Memory B cell (primary cell): Measurements from ENCODE around the gene PDP2.
A peak's percentile ranks its signal among the peaks of the same experiment; 100 is the strongest.
"Not testable (repeated sequence)": the region's sequence is repeated elsewhere in the genome, so short reads cannot be mapped to it uniquely, and the experiment has no call there.

ENCODE experiments used
- ATAC-seq: fragments of 150-1000 bp; cut with Tn5 transposase; 2 replicates; pipeline ENCODE4 v1.10.0; 2021; ENCODE audit warnings: low read depth, mild to moderate bottlenecking, moderate library complexity
- DNase-seq, 2 donors: peaks; one replicate each; pipeline ENCODE4 v3.0.0; 2022; ENCODE audit warnings: low spot score in 2 of 2
- H3K27ac Mint-ChIP-seq: one replicate; pipeline ENCODE4 v1.8.0; 2022; ENCODE audit warnings: mild to moderate bottlenecking, moderate library complexity, mixed read lengths
- H3K27me3 Mint-ChIP-seq: one replicate; pipeline ENCODE4 v1.8.0; 2022; ENCODE audit warnings: mixed read lengths
- H3K36me3 Mint-ChIP-seq: one replicate; pipeline ENCODE4 v1.8.0; 2022; ENCODE audit warnings: mild to moderate bottlenecking, mixed read lengths
- H3K4me1 Mint-ChIP-seq: one replicate; pipeline ENCODE4 v1.8.0; 2022; ENCODE audit warnings: mixed read lengths
- H3K4me3 Mint-ChIP-seq: one replicate; pipeline ENCODE4 v1.8.0; 2022; ENCODE audit warnings: mild to moderate bottlenecking, moderate library complexity, mixed read lengths
- H3K9me3 Mint-ChIP-seq: one replicate; pipeline ENCODE4 v1.8.0; 2022; ENCODE audit warnings: mixed read lengths

PDP2 gene

GRCh38 chr16:66885491-66885890, 5.2 kb downstream of the PDP2 start:
- Mint-ChIP-seq H3K27ac (no peak overlapping the region), H3K4me3 (no peak overlapping the region), H3K36me3 (peaks cover 13% of the 10 kb centered on the region), H3K4me1 (peaks cover 4% of the 10 kb centered on the region), H3K9me3 (no peaks in the 10 kb centered on the region), H3K27me3 (no peaks in the 10 kb centered on the region)
- DNase-seq (no peak), ATAC-seq (no peak)

GRCh38 chr16:66886321-66886720, 6.0 kb downstream of the PDP2 start:
- H3K4me3 Mint-ChIP-seq, result no peak overlapping the region

GRCh38 chr16:66886914-66887313, 6.6 kb downstream of the PDP2 start:
- peaks cover 13% of the 10 kb centered on the region for H3K36me3 Mint-ChIP-seq
- peaks cover 4% of the 10 kb centered on the region for H3K4me1 Mint-ChIP-seq
- no peak overlapping the region for H3K27ac Mint-ChIP-seq
- ATAC-seq, result no peak
- no peaks in the 10 kb centered on the region for H3K27me3 Mint-ChIP-seq
- DNase-seq, result no peak
- no peaks in the 10 kb centered on the region for H3K9me3 Mint-ChIP-seq
- no peak overlapping the region for H3K4me3 Mint-ChIP-seq

More at GRCh38 chr16:66886321-66886720, 6.0 kb downstream of the PDP2 start:
- ATAC-seq, result no peak
- Mint-ChIP-seq H3K27ac (no peak overlapping the region), H3K4me1 (peaks cover 4% of the 10 kb centered on the region), H3K27me3 (no peaks in the 10 kb centered on the region), H3K9me3 (no peaks in the 10 kb centered on the region), H3K36me3 (peaks cover 13% of the 10 kb centered on the region)
- no peak for DNase-seq

- H3K27ac Mint-ChIP-seq, result no peak overlapping the region
- no peak for DNase-seq
- no peak for ATAC-seq
Measured at GRCh38 chr16:66888647-66889615, 8.6 kb downstream of the PDP2 start.

GRCh38 chr16:66889622-66890021, 9.3 kb downstream of the PDP2 start:
- ATAC-seq (no peak), DNase-seq (no peak)
- Mint-ChIP-seq H3K4me1 (peaks cover 4% of the 10 kb centered on the region), H3K9me3 (no peaks in the 10 kb centered on the region), H3K36me3 (peaks cover 12% of the 10 kb centered on the region), H3K27me3 (no peaks in the 10 kb centered on the region), H3K27ac (no peak overlapping the region), H3K4me3 (no peak overlapping the region)

More at GRCh38 chr16:66888647-66889615, 8.6 kb downstream of the PDP2 start:
- no peaks in the 10 kb centered on the region for H3K27me3 Mint-ChIP-seq
- H3K4me1 Mint-ChIP-seq, result peaks cover 4% of the 10 kb centered on the region
- H3K9me3 Mint-ChIP-seq, result no peaks in the 10 kb centered on the region
- H3K36me3 Mint-ChIP-seq, result peaks cover 13% of the 10 kb centered on the region
- H3K4me3 Mint-ChIP-seq, result no peak overlapping the region

GRCh38 chr16:66890799-66891198, 10.5 kb downstream of the PDP2 start:
- H3K4me1 Mint-ChIP-seq, result peaks cover 4% of the 10 kb centered on the region
- DNase-seq (no peak), ATAC-seq (no peak)
- H3K36me3 Mint-ChIP-seq, result peaks cover 5% of the 10 kb centered on the region
- H3K9me3 Mint-ChIP-seq, result no peaks in the 10 kb centered on the region
- H3K27ac Mint-ChIP-seq, result no peak overlapping the region
- no peak overlapping the region for H3K4me3 Mint-ChIP-seq
- H3K27me3 Mint-ChIP-seq, result no peaks in the 10 kb centered on the region

- no peak overlapping the region for H3K27ac Mint-ChIP-seq
- peaks cover 7% of the 10 kb centered on the region for H3K4me1 Mint-ChIP-seq
- H3K27me3 Mint-ChIP-seq, result no peaks in the 10 kb centered on the region
- H3K9me3 Mint-ChIP-seq, result no peaks in the 10 kb centered on the region
- ATAC-seq (no peak), DNase-seq (no peak)
- peaks cover 3% of the 10 kb centered on the region for H3K36me3 Mint-ChIP-seq
- no peak overlapping the region for H3K4me3 Mint-ChIP-seq
Measured at GRCh38 chr16:66891360-66891759, 11.0 kb downstream of the PDP2 start.

GRCh38 chr16:66891797-66892196, 11.5 kb downstream of the PDP2 start:
- DNase-seq (no peak), ATAC-seq (no peak)
- no peaks in the 10 kb centered on the region for H3K27me3 Mint-ChIP-seq
- H3K9me3 Mint-ChIP-seq, result no peaks in the 10 kb centered on the region
- no peak overlapping the region for H3K4me3 Mint-ChIP-seq
- H3K36me3 Mint-ChIP-seq, result peaks cover 3% of the 10 kb centered on the region
- peaks cover 7% of the 10 kb centered on the region for H3K4me1 Mint-ChIP-seq
- no peak overlapping the region for H3K27ac Mint-ChIP-seq

GRCh38 chr16:66894055-66894454, 13.7 kb downstream of the PDP2 start:
- Mint-ChIP-seq H3K27me3 (no peaks in the 10 kb centered on the region), H3K27ac (no peak overlapping the region), H3K36me3 (no peaks in the 10 kb centered on the region), H3K4me3 (no peak overlapping the region), H3K4me1 (peaks cover 5% of the 10 kb centered on the region), H3K9me3 (no peaks in the 10 kb centered on the region)
- no peak for DNase-seq
- no peak for ATAC-seq

GRCh38 chr16:66894948-66895688, 14.8 kb downstream of the PDP2 start:
- DNase-seq, result peak; percentile 19 to 40
- no peak overlapping the region for H3K4me3 Mint-ChIP-seq
- no peaks in the 10 kb centered on the region for H3K36me3 Mint-ChIP-seq
- H3K27me3 Mint-ChIP-seq, result no peaks in the 10 kb centered on the region
- H3K4me1 Mint-ChIP-seq, result peaks cover 5% of the 10 kb centered on the region
- ATAC-seq, result peak; percentile 90
- no peaks in the 10 kb centered on the region for H3K9me3 Mint-ChIP-seq
- H3K27ac Mint-ChIP-seq, result no peak overlapping the region

- peaks cover 5% of the 10 kb centered on the region for H3K4me1 Mint-ChIP-seq
- no peaks in the 10 kb centered on the region for H3K27me3 Mint-ChIP-seq
- H3K4me3 Mint-ChIP-seq, result no peak overlapping the region
- no peak for DNase-seq
- no peak for ATAC-seq
- no peak overlapping the region for H3K27ac Mint-ChIP-seq
- no peaks in the 10 kb centered on the region for H3K9me3 Mint-ChIP-seq
- H3K36me3 Mint-ChIP-seq, result no peaks in the 10 kb centered on the region
Measured at GRCh38 chr16:66895689-66895979, 15.3 kb downstream of the PDP2 start.

- Mint-ChIP-seq H3K36me3 (no peaks in the 10 kb centered on the region), H3K4me3 (no peak overlapping the region), H3K27ac (no peak overlapping the region), H3K9me3 (no peaks in the 10 kb centered on the region), H3K4me1 (peaks cover 5% of the 10 kb centered on the region), H3K27me3 (no peaks in the 10 kb centered on the region)
- ATAC-seq (no peak), DNase-seq (no peak)
Measured at GRCh38 chr16:66895999-66896398, 15.7 kb downstream of the PDP2 start.

GRCh38 chr16:66896682-66897081, 16.4 kb downstream of the PDP2 start:
- not testable (repeated sequence) for DNase-seq, H3K4me1 Mint-ChIP-seq, H3K27ac Mint-ChIP-seq, ATAC-seq, H3K4me3 Mint-ChIP-seq, H3K27me3 Mint-ChIP-seq, H3K9me3 Mint-ChIP-seq, H3K36me3 Mint-ChIP-seq

GRCh38 chr16:66898207-66898606, 17.9 kb downstream of the PDP2 start:
- Mint-ChIP-seq H3K27ac (no peak overlapping the region), H3K4me1 (peaks cover 5% of the 10 kb centered on the region), H3K27me3 (peaks cover 2% of the 10 kb centered on the region), H3K4me3 (no peak overlapping the region), H3K9me3 (no peaks in the 10 kb centered on the region), H3K36me3 (no peaks in the 10 kb centered on the region)
- DNase-seq, result no peak
- no peak for ATAC-seq
